Thyroid gland (tissue), 4 donors: Measurements from ENCODE around the gene DEPDC7.
"Not testable (repeated sequence)": the region's sequence is repeated elsewhere in the genome, so short reads cannot be mapped to it uniquely, and the experiment has no call there.

Experiments
- POLR2A ChIP-seq, 2 donors: fragments of 450-650 bp; IDR thresholded peaks; one replicate each; pipeline ENCODE4 v1.6.1; 2017; ENCODE audit warnings: antibody characterized with exemption in 2 of 2, mild to moderate bottlenecking in 2 of 2, moderate library complexity in 1 of 2
- TF ChIP-seq, protein P1 (sequence below), 6 experiments: fragments of 200-600 bp in 3 of 6; fragments of 450-650 bp in 3 of 6; sonication (generic) in 3 of 6; IDR thresholded peaks; one replicate each; pipeline ENCODE4 v1.5.1; 2016 to 2019; ENCODE audit warnings: antibody characterized with exemption in 6 of 6, mild to moderate bottlenecking in 2 of 6, inconsistent platforms in 1 of 6, moderate library complexity in 1 of 6

DNA sequence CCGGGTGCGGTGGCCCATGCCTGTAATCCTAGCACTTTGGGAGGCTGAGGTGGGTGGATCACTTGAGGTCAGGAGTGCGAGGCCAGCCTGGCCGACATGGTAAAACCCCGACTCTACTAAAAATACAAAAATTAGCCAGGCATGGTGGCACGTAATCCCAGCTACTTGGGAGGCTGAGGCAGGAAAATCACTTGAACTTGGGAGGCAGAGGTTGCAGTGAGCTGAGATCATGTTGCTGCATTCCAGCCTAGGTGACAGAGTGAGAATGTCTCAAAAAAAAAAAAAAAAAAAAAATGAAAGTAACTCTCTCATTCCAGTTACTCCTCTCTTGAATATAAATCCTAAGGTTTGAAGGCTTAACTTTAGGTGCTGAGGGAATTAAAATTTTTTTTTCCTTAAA is 13.5 kb downstream of the DEPDC7 start:
- TF ChIP-seq, protein P1, sequence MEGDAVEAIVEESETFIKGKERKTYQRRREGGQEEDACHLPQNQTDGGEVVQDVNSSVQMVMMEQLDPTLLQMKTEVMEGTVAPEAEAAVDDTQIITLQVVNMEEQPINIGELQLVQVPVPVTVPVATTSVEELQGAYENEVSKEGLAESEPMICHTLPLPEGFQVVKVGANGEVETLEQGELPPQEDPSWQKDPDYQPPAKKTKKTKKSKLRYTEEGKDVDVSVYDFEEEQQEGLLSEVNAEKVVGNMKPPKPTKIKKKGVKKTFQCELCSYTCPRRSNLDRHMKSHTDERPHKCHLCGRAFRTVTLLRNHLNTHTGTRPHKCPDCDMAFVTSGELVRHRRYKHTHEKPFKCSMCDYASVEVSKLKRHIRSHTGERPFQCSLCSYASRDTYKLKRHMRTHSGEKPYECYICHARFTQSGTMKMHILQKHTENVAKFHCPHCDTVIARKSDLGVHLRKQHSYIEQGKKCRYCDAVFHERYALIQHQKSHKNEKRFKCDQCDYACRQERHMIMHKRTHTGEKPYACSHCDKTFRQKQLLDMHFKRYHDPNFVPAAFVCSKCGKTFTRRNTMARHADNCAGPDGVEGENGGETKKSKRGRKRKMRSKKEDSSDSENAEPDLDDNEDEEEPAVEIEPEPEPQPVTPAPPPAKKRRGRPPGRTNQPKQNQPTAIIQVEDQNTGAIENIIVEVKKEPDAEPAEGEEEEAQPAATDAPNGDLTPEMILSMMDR (IDR thresholded peaks at IDR 0.05), result not testable (repeated sequence)
- TF ChIP-seq POLR2A (IDR thresholded peaks at IDR 0.05), result not testable (repeated sequence)
